HEK293 (cell line): ENCODE measurements around the gene APBB1.

Experiments
- CTCF ChIA-PET: fragments of 350-600 bp; formaldehyde crosslinking; extraction: SDS; loops from one replicate; lab custom pipeline; 2021; ENCODE audit warnings: antibody characterized with exemption; lab: Yijun Ruan, JAX
- POLR2A ChIA-PET: fragments of 300-600 bp; formaldehyde crosslinking; extraction: SDS; loops from one replicate; lab custom pipeline; 2020; ENCODE audit warnings: antibody characterized with exemption, inconsistent platforms; lab: Yijun Ruan, JAX
- H3K27ac ChIP-seq: fragments of 200-500 bp; sonication (Bioruptor generic); 2 replicates; pipeline ENCODE4 v1.5.1; 2014; ENCODE audit warnings: low read depth, low read length, control low read depth, inconsistent platforms; ENCODE audit errors: extremely low read depth
- H3K36me3 ChIP-seq, 2 experiments: fragments of 200-500 bp in 1 of 2; sonication (Bioruptor generic) in 1 of 2; 1 replicate in 1 of 2; 2 replicates in 1 of 2; pipeline ENCODE4 v1.5.1; 2014 to 2017; ENCODE audit warnings: inconsistent platforms in 2 of 2, low read length in 2 of 2; ENCODE audit not compliant: control insufficient read depth in 2 of 2, insufficient read depth in 1 of 2
- H3K4me1 ChIP-seq: fragments of 200-500 bp; sonication (Bioruptor generic); 2 replicates; pipeline ENCODE4 v1.5.1; 2014; ENCODE audit warnings: mild to moderate bottlenecking, low read length, inconsistent platforms; ENCODE audit not compliant: control insufficient read depth, insufficient read depth
- H3K4me3 ChIP-seq: 2 replicates; pipeline ENCODE4 v1.5.1; 2011; ENCODE audit warnings: low read depth, mild to moderate bottlenecking, control low read depth, low read length, moderate library complexity
- H3K9me3 ChIP-seq: fragments of 200-500 bp; sonication (Bioruptor generic); 2 replicates; pipeline ENCODE4 v1.5.1; 2014; ENCODE audit warnings: low read depth, low read length, inconsistent platforms; ENCODE audit not compliant: control insufficient read depth, insufficient read depth
- KLF7 ChIP-seq: fragments of 450-650 bp; formaldehyde crosslinking; IDR thresholded peaks from 2 replicates; pipeline ENCODE4 v1.5.1; 2016; ENCODE audit warnings: missing biosample characterization, missing genetic modification characterization, borderline replicate concordance
- REPIN1 ChIP-seq: fragments of 450-650 bp; formaldehyde crosslinking; IDR thresholded peaks from 2 replicates; pipeline ENCODE4 v1.5.1; 2017; ENCODE audit warnings: missing biosample characterization, missing genetic modification characterization, low read depth
- ZFHX2 ChIP-seq: fragments of 450-650 bp; formaldehyde crosslinking; conservative IDR thresholded peaks from 2 replicates; pipeline ENCODE4 v1.5.1; 2016; ENCODE audit warnings: missing biosample characterization, missing genetic modification characterization
- ZFP69B ChIP-seq: fragments of 450-650 bp; formaldehyde crosslinking; IDR thresholded peaks from 2 replicates; pipeline ENCODE4 v1.5.1; 2016; ENCODE audit warnings: missing biosample characterization, missing genetic modification characterization
- ZNF660 ChIP-seq: fragments of 450-650 bp; IDR thresholded peaks from 2 replicates; pipeline ENCODE4 v1.5.1; 2018; ENCODE audit warnings: missing biosample characterization, mild to moderate bottlenecking, missing genetic modification characterization
- TF ChIP-seq, protein P1 (sequence below): fragments of 450-650 bp; formaldehyde crosslinking; conservative IDR thresholded peaks from 2 replicates; pipeline ENCODE4 v1.5.1; 2016; ENCODE audit warnings: low read depth, missing biosample characterization, missing genetic modification characterization
- TF ChIP-seq, protein P2 (sequence below): fragments of 450-650 bp; formaldehyde crosslinking; IDR thresholded peaks from 2 replicates; pipeline ENCODE4 v1.5.1; 2017; ENCODE audit warnings: missing biosample characterization, mild to moderate bottlenecking, missing genetic modification characterization, moderate library complexity
- TF ChIP-seq, protein P3 (sequence below): fragments of 450-650 bp; formaldehyde crosslinking; IDR thresholded peaks from 2 replicates; pipeline ENCODE4 v1.5.1; 2017; ENCODE audit warnings: missing biosample characterization, missing genetic modification characterization
- TF ChIP-seq, protein P4 (sequence below): fragments of 450-650 bp; formaldehyde crosslinking; IDR thresholded peaks from 2 replicates; pipeline ENCODE4 v1.5.0; 2017; ENCODE audit warnings: missing biosample characterization, missing genetic modification characterization, borderline replicate concordance
- TF ChIP-seq, protein P5 (sequence below): fragments of 450-650 bp; formaldehyde crosslinking; IDR thresholded peaks from 2 replicates; pipeline ENCODE4 v1.5.1; 2017; ENCODE audit warnings: missing biosample characterization, missing genetic modification characterization
- TF ChIP-seq, protein P6 (sequence below): fragments of 450-650 bp; formaldehyde crosslinking; IDR thresholded peaks from 2 replicates; pipeline ENCODE4 v1.5.1; 2016; ENCODE audit warnings: missing biosample characterization, missing genetic modification characterization, borderline replicate concordance

The APBB1 gene

DNA sequence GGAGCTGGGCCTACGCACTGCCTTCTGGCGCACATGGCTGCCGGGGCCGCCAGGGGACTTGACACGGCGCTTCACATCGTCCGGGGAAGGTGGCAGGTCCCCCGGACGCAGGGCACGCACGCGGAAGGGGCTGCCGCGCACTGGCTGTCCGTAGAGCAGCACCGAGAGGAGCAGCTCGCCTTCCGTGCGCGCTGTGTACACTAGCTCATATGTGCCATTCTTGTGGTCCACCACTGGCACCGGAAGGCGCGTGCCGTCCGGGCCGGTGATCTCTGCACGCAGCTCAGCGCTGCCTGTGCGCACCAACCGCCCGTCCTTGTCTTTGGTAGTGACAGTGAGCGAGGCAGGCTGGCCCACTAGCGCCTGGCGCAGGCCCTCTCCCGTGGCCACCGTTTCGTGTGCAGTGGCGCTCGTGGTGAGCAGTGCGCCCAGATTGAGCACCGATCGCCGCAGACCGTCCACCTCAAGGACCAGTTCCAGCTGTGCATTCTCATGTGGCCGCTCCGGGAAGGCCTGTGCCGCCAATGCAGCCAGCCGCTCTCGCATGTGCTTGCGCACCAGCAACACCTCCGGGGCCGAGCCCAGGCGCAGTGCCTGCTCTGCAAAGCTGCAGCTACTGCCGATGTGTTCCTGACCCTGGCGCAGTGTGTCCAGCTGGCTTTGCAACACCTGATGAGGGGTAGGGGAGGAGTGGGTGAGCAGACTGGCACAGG is 37.6 kb upstream of the APBB1 start:
- Histone ChIP-seq H3K4me3 (no peak overlapping the region), H3K27ac (no peak overlapping the region), H3K4me1 (no peaks in the 10 kb centered on the region), H3K36me3 (peaks cover 6 to 90% of the 10 kb centered on the region in 2 experiments; a peak in 1 of 3 replicates), H3K9me3 (no peaks in the 10 kb centered on the region)
- TF ChIP-seq, protein P1, sequence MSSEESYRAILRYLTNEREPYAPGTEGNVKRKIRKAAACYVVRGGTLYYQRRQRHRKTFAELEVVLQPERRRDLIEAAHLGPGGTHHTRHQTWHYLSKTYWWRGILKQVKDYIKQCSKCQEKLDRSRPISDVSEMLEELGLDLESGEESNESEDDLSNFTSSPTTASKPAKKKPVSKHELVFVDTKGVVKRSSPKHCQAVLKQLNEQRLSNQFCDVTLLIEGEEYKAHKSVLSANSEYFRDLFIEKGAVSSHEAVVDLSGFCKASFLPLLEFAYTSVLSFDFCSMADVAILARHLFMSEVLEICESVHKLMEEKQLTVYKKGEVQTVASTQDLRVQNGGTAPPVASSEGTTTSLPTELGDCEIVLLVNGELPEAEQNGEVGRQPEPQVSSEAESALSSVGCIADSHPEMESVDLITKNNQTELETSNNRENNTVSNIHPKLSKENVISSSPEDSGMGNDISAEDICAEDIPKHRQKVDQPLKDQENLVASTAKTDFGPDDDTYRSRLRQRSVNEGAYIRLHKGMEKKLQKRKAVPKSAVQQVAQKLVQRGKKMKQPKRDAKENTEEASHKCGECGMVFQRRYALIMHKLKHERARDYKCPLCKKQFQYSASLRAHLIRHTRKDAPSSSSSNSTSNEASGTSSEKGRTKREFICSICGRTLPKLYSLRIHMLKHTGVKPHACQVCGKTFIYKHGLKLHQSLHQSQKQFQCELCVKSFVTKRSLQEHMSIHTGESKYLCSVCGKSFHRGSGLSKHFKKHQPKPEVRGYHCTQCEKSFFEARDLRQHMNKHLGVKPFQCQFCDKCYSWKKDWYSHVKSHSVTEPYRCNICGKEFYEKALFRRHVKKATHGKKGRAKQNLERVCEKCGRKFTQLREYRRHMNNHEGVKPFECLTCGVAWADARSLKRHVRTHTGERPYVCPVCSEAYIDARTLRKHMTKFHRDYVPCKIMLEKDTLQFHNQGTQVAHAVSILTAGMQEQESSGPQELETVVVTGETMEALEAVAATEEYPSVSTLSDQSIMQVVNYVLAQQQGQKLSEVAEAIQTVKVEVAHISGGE (tag by site-specific recombination) = no peak
- no peak for TF ChIP-seq ZFHX2 (tag by site-specific recombination)
- TF ChIP-seq, protein P2, sequence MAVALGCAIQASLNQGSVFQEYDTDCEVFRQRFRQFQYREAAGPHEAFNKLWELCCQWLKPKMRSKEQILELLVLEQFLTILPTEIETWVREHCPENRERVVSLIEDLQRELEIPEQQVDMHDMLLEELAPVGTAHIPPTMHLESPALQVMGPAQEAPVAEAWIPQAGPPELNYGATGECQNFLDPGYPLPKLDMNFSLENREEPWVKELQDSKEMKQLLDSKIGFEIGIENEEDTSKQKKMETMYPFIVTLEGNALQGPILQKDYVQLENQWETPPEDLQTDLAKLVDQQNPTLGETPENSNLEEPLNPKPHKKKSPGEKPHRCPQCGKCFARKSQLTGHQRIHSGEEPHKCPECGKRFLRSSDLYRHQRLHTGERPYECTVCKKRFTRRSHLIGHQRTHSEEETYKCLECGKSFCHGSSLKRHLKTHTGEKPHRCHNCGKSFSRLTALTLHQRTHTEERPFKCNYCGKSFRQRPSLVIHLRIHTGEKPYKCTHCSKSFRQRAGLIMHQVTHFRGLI (tag by site-specific recombination) = no peak
- no peak for TF ChIP-seq REPIN1 (tag by site-specific recombination)
- TF ChIP-seq, protein P3, sequence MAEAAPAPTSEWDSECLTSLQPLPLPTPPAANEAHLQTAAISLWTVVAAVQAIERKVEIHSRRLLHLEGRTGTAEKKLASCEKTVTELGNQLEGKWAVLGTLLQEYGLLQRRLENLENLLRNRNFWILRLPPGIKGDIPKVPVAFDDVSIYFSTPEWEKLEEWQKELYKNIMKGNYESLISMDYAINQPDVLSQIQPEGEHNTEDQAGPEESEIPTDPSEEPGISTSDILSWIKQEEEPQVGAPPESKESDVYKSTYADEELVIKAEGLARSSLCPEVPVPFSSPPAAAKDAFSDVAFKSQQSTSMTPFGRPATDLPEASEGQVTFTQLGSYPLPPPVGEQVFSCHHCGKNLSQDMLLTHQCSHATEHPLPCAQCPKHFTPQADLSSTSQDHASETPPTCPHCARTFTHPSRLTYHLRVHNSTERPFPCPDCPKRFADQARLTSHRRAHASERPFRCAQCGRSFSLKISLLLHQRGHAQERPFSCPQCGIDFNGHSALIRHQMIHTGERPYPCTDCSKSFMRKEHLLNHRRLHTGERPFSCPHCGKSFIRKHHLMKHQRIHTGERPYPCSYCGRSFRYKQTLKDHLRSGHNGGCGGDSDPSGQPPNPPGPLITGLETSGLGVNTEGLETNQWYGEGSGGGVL (tag by site-specific recombination) = no peak
- no peak for TF ChIP-seq ZNF660 (tag by site-specific recombination)
- TF ChIP-seq KLF7 (tag by site-specific recombination) = no peak
- TF ChIP-seq ZFP69B = no peak
- TF ChIP-seq, protein P4, sequence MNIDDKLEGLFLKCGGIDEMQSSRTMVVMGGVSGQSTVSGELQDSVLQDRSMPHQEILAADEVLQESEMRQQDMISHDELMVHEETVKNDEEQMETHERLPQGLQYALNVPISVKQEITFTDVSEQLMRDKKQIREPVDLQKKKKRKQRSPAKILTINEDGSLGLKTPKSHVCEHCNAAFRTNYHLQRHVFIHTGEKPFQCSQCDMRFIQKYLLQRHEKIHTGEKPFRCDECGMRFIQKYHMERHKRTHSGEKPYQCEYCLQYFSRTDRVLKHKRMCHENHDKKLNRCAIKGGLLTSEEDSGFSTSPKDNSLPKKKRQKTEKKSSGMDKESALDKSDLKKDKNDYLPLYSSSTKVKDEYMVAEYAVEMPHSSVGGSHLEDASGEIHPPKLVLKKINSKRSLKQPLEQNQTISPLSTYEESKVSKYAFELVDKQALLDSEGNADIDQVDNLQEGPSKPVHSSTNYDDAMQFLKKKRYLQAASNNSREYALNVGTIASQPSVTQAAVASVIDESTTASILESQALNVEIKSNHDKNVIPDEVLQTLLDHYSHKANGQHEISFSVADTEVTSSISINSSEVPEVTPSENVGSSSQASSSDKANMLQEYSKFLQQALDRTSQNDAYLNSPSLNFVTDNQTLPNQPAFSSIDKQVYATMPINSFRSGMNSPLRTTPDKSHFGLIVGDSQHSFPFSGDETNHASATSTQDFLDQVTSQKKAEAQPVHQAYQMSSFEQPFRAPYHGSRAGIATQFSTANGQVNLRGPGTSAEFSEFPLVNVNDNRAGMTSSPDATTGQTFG (tag by site-specific recombination) = no peak
- TF ChIP-seq, protein P5, sequence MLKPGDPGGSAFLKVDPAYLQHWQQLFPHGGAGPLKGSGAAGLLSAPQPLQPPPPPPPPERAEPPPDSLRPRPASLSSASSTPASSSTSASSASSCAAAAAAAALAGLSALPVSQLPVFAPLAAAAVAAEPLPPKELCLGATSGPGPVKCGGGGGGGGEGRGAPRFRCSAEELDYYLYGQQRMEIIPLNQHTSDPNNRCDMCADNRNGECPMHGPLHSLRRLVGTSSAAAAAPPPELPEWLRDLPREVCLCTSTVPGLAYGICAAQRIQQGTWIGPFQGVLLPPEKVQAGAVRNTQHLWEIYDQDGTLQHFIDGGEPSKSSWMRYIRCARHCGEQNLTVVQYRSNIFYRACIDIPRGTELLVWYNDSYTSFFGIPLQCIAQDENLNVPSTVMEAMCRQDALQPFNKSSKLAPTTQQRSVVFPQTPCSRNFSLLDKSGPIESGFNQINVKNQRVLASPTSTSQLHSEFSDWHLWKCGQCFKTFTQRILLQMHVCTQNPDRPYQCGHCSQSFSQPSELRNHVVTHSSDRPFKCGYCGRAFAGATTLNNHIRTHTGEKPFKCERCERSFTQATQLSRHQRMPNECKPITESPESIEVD (tag by site-specific recombination) = no peak
- TF ChIP-seq, protein P6, sequence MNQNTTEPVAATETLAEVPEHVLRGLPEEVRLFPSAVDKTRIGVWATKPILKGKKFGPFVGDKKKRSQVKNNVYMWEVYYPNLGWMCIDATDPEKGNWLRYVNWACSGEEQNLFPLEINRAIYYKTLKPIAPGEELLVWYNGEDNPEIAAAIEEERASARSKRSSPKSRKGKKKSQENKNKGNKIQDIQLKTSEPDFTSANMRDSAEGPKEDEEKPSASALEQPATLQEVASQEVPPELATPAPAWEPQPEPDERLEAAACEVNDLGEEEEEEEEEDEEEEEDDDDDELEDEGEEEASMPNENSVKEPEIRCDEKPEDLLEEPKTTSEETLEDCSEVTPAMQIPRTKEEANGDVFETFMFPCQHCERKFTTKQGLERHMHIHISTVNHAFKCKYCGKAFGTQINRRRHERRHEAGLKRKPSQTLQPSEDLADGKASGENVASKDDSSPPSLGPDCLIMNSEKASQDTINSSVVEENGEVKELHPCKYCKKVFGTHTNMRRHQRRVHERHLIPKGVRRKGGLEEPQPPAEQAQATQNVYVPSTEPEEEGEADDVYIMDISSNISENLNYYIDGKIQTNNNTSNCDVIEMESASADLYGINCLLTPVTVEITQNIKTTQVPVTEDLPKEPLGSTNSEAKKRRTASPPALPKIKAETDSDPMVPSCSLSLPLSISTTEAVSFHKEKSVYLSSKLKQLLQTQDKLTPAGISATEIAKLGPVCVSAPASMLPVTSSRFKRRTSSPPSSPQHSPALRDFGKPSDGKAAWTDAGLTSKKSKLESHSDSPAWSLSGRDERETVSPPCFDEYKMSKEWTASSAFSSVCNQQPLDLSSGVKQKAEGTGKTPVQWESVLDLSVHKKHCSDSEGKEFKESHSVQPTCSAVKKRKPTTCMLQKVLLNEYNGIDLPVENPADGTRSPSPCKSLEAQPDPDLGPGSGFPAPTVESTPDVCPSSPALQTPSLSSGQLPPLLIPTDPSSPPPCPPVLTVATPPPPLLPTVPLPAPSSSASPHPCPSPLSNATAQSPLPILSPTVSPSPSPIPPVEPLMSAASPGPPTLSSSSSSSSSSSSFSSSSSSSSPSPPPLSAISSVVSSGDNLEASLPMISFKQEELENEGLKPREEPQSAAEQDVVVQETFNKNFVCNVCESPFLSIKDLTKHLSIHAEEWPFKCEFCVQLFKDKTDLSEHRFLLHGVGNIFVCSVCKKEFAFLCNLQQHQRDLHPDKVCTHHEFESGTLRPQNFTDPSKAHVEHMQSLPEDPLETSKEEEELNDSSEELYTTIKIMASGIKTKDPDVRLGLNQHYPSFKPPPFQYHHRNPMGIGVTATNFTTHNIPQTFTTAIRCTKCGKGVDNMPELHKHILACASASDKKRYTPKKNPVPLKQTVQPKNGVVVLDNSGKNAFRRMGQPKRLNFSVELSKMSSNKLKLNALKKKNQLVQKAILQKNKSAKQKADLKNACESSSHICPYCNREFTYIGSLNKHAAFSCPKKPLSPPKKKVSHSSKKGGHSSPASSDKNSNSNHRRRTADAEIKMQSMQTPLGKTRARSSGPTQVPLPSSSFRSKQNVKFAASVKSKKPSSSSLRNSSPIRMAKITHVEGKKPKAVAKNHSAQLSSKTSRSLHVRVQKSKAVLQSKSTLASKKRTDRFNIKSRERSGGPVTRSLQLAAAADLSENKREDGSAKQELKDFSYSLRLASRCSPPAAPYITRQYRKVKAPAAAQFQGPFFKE (tag by site-specific recombination) = no peak
- POLR2A ChIA-PET = interaction anchor here (1.2 kb wide), 1 partner anchor 13 kb away, joined by 7 read pairs; no protein-coding TSS in a partner anchor
- CTCF ChIA-PET = interaction anchor here (0.5 to 3.3 kb wide), 3 partner anchors 12 to 182 kb away, joined by 3 to 23 read pairs (median 8); no protein-coding TSS in a partner anchor
